OCI-LY3 (cell line): ENCODE results near the gene CPNE2.
"Not testable (repeated sequence)": the region's sequence is repeated elsewhere in the genome, so short reads cannot be mapped to it uniquely, and the experiment has no call there.

Source experiments
- H2AFZ ChIP-seq: fragments of 200-600, 300-600 bp; shearing (Covaris generic); 2 replicates; pipeline ENCODE4 v1.6.0; 2014; ENCODE audit warnings: antibody characterized with exemption, low read depth, low read length
- H3K27ac ChIP-seq: fragments of 200-600, 300-600 bp; sonication (generic); 2 replicates; pipeline ENCODE4 v1.5.1; 2014; ENCODE audit warnings: mild to moderate bottlenecking, low read length, moderate library complexity, mixed read lengths
- H3K27me3 ChIP-seq: fragments of 200-600, 300-600 bp; sonication (generic); 2 replicates; pipeline ENCODE4 v1.6.1; 2014; ENCODE audit warnings: low read depth, low read length, mixed read lengths
- H3K36me3 ChIP-seq: fragments of 200-600, 300-600 bp; sonication (generic); replicated peaks from 2 replicates; pipeline ENCODE3; 2014; ENCODE audit warnings: low read depth, low read length, mixed read lengths
- H3K4me1 ChIP-seq: fragments of 300-600, 200-600 bp; sonication (generic); 2 replicates; pipeline ENCODE4 v1.6.1; 2014; ENCODE audit warnings: low read length, mixed read lengths
- H3K4me2 ChIP-seq: fragments of 200-600, 300-600 bp; sonication (generic); 2 replicates; pipeline ENCODE4 v1.6.1; 2014; ENCODE audit warnings: low read length, mixed read lengths
- H3K4me3 ChIP-seq: fragments of 300-600, 200-600 bp; sonication (generic); 2 replicates; pipeline ENCODE4 v1.5.1; 2014; ENCODE audit warnings: antibody characterized with exemption, mild to moderate bottlenecking, low read length, moderate library complexity
- H3K79me2 ChIP-seq: fragments of 300-600, 200-600 bp; shearing (Covaris generic); 2 replicates; pipeline ENCODE4 v1.6.1; 2014; ENCODE audit warnings: mild to moderate bottlenecking, low read length, mixed read lengths
- H3K9ac ChIP-seq: fragments of 300-600, 200-600 bp; shearing (Covaris generic); 2 replicates; pipeline ENCODE4 v1.6.0; 2014; ENCODE audit warnings: mild to moderate bottlenecking, low read length, moderate library complexity
- H3K9me3 ChIP-seq: fragments of 200-600, 300-600 bp; shearing (Covaris generic); 2 replicates; pipeline ENCODE4 v1.6.1; 2014; ENCODE audit warnings: low read length, mixed read lengths; ENCODE audit not compliant: insufficient read depth
- H4K20me1 ChIP-seq: fragments of 200-600, 300-600 bp; sonication (generic); 2 replicates; pipeline ENCODE4 v1.6.1; 2016; ENCODE audit warnings: low read length, mixed read lengths; ENCODE audit not compliant: insufficient read depth
- EZH2phosphoT487 ChIP-seq: fragments of 200-600 bp; shearing (Covaris generic); IDR thresholded peaks from 2 replicates; pipeline ENCODE4 v1.6.1; 2018; ENCODE audit warnings: antibody characterized with exemption, mixed run types, low read depth
- TF ChIP-seq, protein P1 (sequence below): fragments of 200-600, 300-600 bp; sonication (generic); IDR thresholded peaks from 2 replicates; pipeline ENCODE4 v1.5.1; 2014; ENCODE audit warnings: antibody characterized with exemption, low read length, low read depth

CPNE2 gene

DNA sequence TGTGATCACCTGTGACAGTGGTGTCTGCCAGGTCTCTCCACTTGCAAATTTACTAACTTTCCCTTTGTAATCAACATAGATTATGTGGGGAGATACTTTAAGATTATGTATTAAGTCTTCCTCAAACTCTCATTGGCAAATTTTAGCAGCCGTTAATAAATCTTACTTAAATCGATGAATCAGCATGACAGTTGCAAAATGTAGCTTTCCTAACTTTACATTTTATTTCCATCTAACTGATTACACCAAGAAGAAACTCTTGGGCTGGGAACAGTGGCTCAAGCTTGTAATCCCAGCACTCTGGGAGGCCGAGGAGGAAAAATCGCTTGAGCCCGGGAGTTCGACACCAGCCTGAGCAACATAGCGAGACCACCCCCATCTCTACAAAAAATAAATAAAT lies 23.3 kb upstream of the CPNE2 start:
- TF ChIP-seq, protein P1, sequence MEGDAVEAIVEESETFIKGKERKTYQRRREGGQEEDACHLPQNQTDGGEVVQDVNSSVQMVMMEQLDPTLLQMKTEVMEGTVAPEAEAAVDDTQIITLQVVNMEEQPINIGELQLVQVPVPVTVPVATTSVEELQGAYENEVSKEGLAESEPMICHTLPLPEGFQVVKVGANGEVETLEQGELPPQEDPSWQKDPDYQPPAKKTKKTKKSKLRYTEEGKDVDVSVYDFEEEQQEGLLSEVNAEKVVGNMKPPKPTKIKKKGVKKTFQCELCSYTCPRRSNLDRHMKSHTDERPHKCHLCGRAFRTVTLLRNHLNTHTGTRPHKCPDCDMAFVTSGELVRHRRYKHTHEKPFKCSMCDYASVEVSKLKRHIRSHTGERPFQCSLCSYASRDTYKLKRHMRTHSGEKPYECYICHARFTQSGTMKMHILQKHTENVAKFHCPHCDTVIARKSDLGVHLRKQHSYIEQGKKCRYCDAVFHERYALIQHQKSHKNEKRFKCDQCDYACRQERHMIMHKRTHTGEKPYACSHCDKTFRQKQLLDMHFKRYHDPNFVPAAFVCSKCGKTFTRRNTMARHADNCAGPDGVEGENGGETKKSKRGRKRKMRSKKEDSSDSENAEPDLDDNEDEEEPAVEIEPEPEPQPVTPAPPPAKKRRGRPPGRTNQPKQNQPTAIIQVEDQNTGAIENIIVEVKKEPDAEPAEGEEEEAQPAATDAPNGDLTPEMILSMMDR, result no peak
- TF ChIP-seq EZH2phosphoT487, result no peak
- peaks cover 3% of the 10 kb centered on the region for H3K36me3 ChIP-seq
- no peaks in the 10 kb centered on the region for H4K20me1 ChIP-seq

DNA sequence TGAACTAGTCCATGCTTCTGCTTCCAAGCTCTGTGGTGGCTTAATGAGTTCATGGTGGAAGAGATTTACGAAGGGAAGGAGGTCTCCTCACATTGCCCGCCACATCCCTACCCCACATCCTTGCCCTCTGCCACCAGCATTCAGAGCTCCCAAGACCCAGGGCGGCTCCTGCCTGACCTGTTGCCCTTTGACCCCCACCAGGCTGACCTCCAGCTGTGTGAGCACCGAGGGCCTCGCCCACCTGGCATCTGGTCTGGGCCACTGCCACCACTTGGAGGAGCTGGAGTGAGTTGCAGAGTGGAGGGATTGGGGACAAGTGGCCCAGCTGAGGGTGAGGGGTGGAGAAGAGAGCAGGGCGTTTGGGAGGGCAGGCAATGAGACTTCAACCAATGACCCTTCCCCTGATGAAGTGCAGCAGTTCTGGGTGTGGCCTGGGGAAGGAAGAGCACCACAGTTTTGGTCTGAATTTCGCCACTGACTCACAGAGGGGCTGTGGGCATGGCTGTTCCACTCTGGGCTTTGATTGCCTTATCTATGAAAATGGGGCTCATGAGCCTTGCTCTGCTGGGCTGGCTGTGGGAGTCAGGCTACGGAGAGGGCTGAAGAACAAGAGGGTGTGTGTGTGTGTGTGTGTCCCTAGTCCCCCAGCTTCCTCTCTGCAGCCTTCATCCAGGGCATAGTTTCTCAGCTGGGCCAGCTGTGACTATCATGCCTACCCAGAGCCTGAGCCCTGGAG lies 22.6 kb upstream of the CPNE2 start:
- Histone ChIP-seq H3K27me3 (no peaks in the 10 kb centered on the region), H2AFZ (no peak overlapping the region), H3K9ac (no peak overlapping the region), H3K79me2 (no peaks in the 10 kb centered on the region), H3K4me1 (peaks cover 20% of the 10 kb centered on the region), H4K20me1 (no peaks in the 10 kb centered on the region), H3K36me3 (peaks cover 3% of the 10 kb centered on the region), H3K27ac (no peak overlapping the region), H3K9me3 (no peaks in the 10 kb centered on the region), H3K4me2 (no peak overlapping the region), H3K4me3 (no peak overlapping the region)
- no peak for TF ChIP-seq EZH2phosphoT487
- TF ChIP-seq, protein P1, result no peak

More for the DNA sequence above, 23.3 kb upstream of the CPNE2 start:
- Histone ChIP-seq H3K27ac (no peak overlapping the region), H3K9ac (no peak overlapping the region), H2AFZ (no peak overlapping the region), H3K79me2 (no peaks in the 10 kb centered on the region), H3K27me3 (no peaks in the 10 kb centered on the region), H3K4me2 (no peak overlapping the region), H3K4me1 (peaks cover 20% of the 10 kb centered on the region), H3K9me3 (no peaks in the 10 kb centered on the region), H3K4me3 (no peak overlapping the region)

DNA sequence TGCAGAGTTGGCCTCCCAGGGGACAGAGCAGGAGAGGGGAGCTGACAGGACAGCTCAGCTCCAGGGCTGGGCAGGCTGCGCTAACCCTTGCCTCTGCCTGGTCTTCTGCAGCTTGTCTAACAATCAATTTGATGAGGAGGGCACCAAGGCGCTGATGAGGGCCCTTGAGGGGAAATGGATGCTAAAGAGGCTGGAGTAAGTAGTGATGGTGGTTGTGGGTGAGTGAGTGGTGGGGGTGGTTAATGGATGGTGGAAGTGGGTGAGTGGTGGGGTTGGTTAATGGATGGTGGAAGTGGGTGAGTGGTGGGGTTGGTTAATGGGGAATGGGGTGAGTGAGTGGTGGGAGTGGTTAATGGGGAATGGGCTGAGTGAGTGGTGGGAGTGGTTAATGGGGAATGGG lies 22.0 kb upstream of the CPNE2 start:
- H3K79me2 ChIP-seq, result no peaks in the 10 kb centered on the region
- H3K36me3 ChIP-seq, result peaks cover 3% of the 10 kb centered on the region
- no peak overlapping the region for H3K27ac ChIP-seq
- H3K4me2 ChIP-seq, result no peak overlapping the region
- TF ChIP-seq, protein P1, result no peak
- no peak for TF ChIP-seq EZH2phosphoT487
- H3K9me3 ChIP-seq, result no peaks in the 10 kb centered on the region
- no peaks in the 10 kb centered on the region for H3K27me3 ChIP-seq
- H3K4me3 ChIP-seq, result no peak overlapping the region
- H4K20me1 ChIP-seq, result no peaks in the 10 kb centered on the region
- peaks cover 20% of the 10 kb centered on the region for H3K4me1 ChIP-seq
- H2AFZ ChIP-seq, result no peak overlapping the region
- H3K9ac ChIP-seq, result no peak overlapping the region

DNA sequence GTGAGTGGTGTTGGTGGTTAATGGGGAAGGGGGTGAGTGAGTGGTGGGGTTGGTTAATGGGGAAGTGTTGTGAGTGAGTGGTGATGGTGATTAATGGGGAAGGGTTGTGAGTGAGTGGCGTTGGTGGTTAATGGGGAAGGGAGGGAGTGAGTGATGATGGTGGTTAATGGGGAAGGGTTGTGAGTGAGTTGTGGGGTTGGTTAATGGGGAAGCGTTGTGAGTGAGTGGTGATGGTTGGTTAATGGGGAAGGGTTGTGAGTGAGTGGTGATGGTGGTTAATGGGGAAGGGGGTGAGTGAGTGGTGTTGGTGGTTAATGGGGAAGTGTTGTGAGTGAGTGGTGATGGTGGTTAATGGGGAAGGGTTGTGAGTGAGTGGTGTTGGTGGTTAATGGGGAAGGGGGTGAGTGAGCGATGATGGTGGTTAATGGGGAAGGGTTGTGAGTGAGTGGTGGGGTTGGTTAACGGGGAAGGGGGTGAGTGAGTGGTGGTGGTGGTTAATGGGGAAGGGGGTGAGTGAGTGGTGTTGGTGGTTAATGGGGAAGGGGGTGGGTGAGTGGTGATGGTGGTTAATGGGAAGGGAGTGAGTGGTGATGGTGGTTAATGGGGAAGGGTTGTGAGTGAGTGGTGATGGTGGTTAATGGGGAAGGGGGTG lies 21.2 kb upstream of the CPNE2 start:
- not testable (repeated sequence) for H4K20me1 ChIP-seq, H3K79me2 ChIP-seq, H3K36me3 ChIP-seq, H3K27ac ChIP-seq, H3K9ac ChIP-seq, H3K9me3 ChIP-seq, H3K4me2 ChIP-seq, H3K4me3 ChIP-seq, H3K27me3 ChIP-seq, H2AFZ ChIP-seq
- peaks cover 18% of the 10 kb centered on the region for H3K4me1 ChIP-seq
